ENCODE data around the gene SLC16A1.

- TF ChIP-seq, protein P1, sequence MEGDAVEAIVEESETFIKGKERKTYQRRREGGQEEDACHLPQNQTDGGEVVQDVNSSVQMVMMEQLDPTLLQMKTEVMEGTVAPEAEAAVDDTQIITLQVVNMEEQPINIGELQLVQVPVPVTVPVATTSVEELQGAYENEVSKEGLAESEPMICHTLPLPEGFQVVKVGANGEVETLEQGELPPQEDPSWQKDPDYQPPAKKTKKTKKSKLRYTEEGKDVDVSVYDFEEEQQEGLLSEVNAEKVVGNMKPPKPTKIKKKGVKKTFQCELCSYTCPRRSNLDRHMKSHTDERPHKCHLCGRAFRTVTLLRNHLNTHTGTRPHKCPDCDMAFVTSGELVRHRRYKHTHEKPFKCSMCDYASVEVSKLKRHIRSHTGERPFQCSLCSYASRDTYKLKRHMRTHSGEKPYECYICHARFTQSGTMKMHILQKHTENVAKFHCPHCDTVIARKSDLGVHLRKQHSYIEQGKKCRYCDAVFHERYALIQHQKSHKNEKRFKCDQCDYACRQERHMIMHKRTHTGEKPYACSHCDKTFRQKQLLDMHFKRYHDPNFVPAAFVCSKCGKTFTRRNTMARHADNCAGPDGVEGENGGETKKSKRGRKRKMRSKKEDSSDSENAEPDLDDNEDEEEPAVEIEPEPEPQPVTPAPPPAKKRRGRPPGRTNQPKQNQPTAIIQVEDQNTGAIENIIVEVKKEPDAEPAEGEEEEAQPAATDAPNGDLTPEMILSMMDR (conservative IDR thresholded peaks at IDR 0.05; ENCODE audit: low read length): no peak
- no peak for TF ChIP-seq EZH2phosphoT487 (IDR thresholded peaks at IDR 0.05; ENCODE audit: borderline replicate concordance)
These were observed 77.7 kb downstream of the SLC16A1 start for GRCh38 chr1:112878321-112878720.
